Cardiac fibroblast (primary cell): ENCODE results near the gene ADH5.
"Not testable (repeated sequence)": the region's sequence is repeated elsewhere in the genome, so short reads cannot be mapped to it uniquely, and the experiment has no call there.

Experiments
- DNase-seq, 2 donors: peaks; one replicate each; pipeline versions ENCODE4 v3.0.0 to v3.0.0-alpha.2; 2010; ENCODE audit warnings: low read depth in 2 of 2
- H3K4me3 ChIP-seq, 2 donors: replicated peaks in 1 of 2; 1 replicate in 1 of 2; 2 replicates in 1 of 2; pipeline ENCODE4 v1.5.1; 2011; ENCODE audit warnings: low read depth in 2 of 2, low read length in 2 of 2, mild to moderate bottlenecking in 2 of 2, moderate library complexity in 1 of 2
- CTCF ChIP-seq: IDR thresholded peaks from one replicate; pipeline ENCODE4 v1.5.1; 2011; ENCODE audit warnings: low read depth, mild to moderate bottlenecking, low read length, inconsistent platforms

The ADH5 gene

GRCh38 chr4:99074816-99075215 lies 13.8 kb downstream of the ADH5 start:
- no peak for TF ChIP-seq CTCF
- DNase-seq: no peak
- no peak overlapping the region for H3K4me3 ChIP-seq

GRCh38 chr4:99071159-99071558 lies 17.4 kb downstream of the ADH5 start:
- DNase-seq: no peak
- no peak overlapping the region for H3K4me3 ChIP-seq
- TF ChIP-seq CTCF: no peak

GRCh38 chr4:99067617-99068016 lies 21.0 kb downstream of the ADH5 start:
- H3K4me3 ChIP-seq: no peak overlapping the region
- TF ChIP-seq CTCF: no peak
- DNase-seq: no peak

GRCh38 chr4:99065521-99065920 lies 23.1 kb downstream of the ADH5 start:
- H3K4me3 ChIP-seq, DNase-seq: not testable (repeated sequence)

GRCh38 chr4:99062120-99062519 lies 26.5 kb downstream of the ADH5 start:
- no peak for DNase-seq
- TF ChIP-seq CTCF: no peak
- H3K4me3 ChIP-seq: no peak overlapping the region

GRCh38 chr4:99061048-99061700 lies 27.4 kb downstream of the ADH5 start:
- no peak overlapping the region for H3K4me3 ChIP-seq
- no peak for TF ChIP-seq CTCF
- DNase-seq: no peak

- TF ChIP-seq CTCF: no peak
Measured at GRCh38 chr4:99059550-99059949, 29.0 kb downstream of the ADH5 start.

More at GRCh38 chr4:99059550-99059949, 29.0 kb downstream of the ADH5 start:
- no peak for DNase-seq
- H3K4me3 ChIP-seq: no peak overlapping the region
